ENCODE measurements around the gene EFEMP2. TPM values are rescaled to one million over a fixed set of nuclear protein-coding genes. Genes with fewer than 3 reads are reported as not detected.

The EFEMP2 gene
- total and polyA plus RNA-seq, 2 donors (not counting 1 experiment from before 2014, with no cell fraction given): 74.0 to 161 TPM

GRCh38 chr11:65886826-65887722 is 14.5 kb upstream of the EFEMP2 start:
- no peak for DNase-seq (ENCODE audit: low read depth in 2 of 2)
- H3K27me3 ChIP-seq (ENCODE audit: control insufficient read depth, insufficient read depth, low read length): no peaks in the 10 kb centered on the region
- H3K27ac ChIP-seq (ENCODE audit: insufficient read depth, low read length): peak overlapping the region; percentile 98
- H3K9ac ChIP-seq (ENCODE audit: insufficient read depth, low read length): peak overlapping the region; percentile 65
- H4K20me1 ChIP-seq (ENCODE audit: control insufficient read depth, extremely low read depth, insufficient read depth, low read length): no peaks in the 10 kb centered on the region
- TF ChIP-seq EZH2 (IDR thresholded peaks at IDR 0.05; ENCODE audit: low read length, missing control alignments) (no peak), CTCF (conservative IDR thresholded peaks at IDR 0.05 in 1 of 2, IDR thresholded peaks at IDR 0.05 in 1 of 2; ENCODE audit: low read depth in 1 of 2, low read length in 2 of 2) (no peak)
- H3K36me3 ChIP-seq (ENCODE audit: control insufficient read depth, insufficient read depth, low read length): peaks cover 38% of the 10 kb centered on the region
- H3K79me2 ChIP-seq (ENCODE audit: control insufficient read depth, insufficient read depth, low read length): peaks cover 40% of the 10 kb centered on the region
- H2AFZ ChIP-seq (ENCODE audit: low read length): no peak overlapping the region
- peak overlapping the region; percentile 49 to 85 (median 64) for H3K4me3 ChIP-seq (replicated peaks in 1 of 4; ENCODE audit: control extremely low read depth in 1 of 4, insufficient read depth in 1 of 4, low read depth in 3 of 4, low read length in 4 of 4)
- no peaks in the 10 kb centered on the region for H3K9me3 ChIP-seq (ENCODE audit: control insufficient read depth, insufficient read depth, low read depth, low read length)
- peaks cover 14% of the 10 kb centered on the region for H3K4me1 ChIP-seq (ENCODE audit: control insufficient read depth, extremely low read depth, insufficient read depth, low read length)
- H3K4me2 ChIP-seq (ENCODE audit: extremely low read depth, insufficient read depth, low read length): peak overlapping the region; percentile 96

GRCh38 chr11:65885808-65886536 is 13.4 kb upstream of the EFEMP2 start:
- Histone ChIP-seq H3K9me3 (ENCODE audit: control insufficient read depth, insufficient read depth, low read depth, low read length) (no peaks in the 10 kb centered on the region), H3K79me2 (ENCODE audit: control insufficient read depth, insufficient read depth, low read length) (peaks cover 29% of the 10 kb centered on the region), H3K27ac (ENCODE audit: insufficient read depth, low read length) (no peak overlapping the region), H3K27me3 (ENCODE audit: control insufficient read depth, insufficient read depth, low read length) (no peaks in the 10 kb centered on the region), H3K36me3 (ENCODE audit: control insufficient read depth, insufficient read depth, low read length) (peaks cover 35% of the 10 kb centered on the region), H4K20me1 (ENCODE audit: control insufficient read depth, extremely low read depth, insufficient read depth, low read length) (no peaks in the 10 kb centered on the region), H3K4me3 (replicated peaks in 1 of 4; ENCODE audit: control extremely low read depth in 1 of 4, insufficient read depth in 1 of 4, low read depth in 3 of 4, low read length in 4 of 4) (no peak overlapping the region), H3K9ac (ENCODE audit: insufficient read depth, low read length) (no peak overlapping the region), H2AFZ (ENCODE audit: low read length) (no peak overlapping the region), H3K4me1 (ENCODE audit: control insufficient read depth, extremely low read depth, insufficient read depth, low read length) (peaks cover 14% of the 10 kb centered on the region), H3K4me2 (ENCODE audit: extremely low read depth, insufficient read depth, low read length) (no peak overlapping the region)
- TF ChIP-seq CTCF (conservative IDR thresholded peaks at IDR 0.05 in 1 of 2, IDR thresholded peaks at IDR 0.05 in 1 of 2; ENCODE audit: low read depth in 1 of 2, low read length in 2 of 2) (no peak), EZH2 (IDR thresholded peaks at IDR 0.05; ENCODE audit: low read length, missing control alignments) (no peak)
- DNase-seq (ENCODE audit: low read depth in 2 of 2): no peak

DNA sequence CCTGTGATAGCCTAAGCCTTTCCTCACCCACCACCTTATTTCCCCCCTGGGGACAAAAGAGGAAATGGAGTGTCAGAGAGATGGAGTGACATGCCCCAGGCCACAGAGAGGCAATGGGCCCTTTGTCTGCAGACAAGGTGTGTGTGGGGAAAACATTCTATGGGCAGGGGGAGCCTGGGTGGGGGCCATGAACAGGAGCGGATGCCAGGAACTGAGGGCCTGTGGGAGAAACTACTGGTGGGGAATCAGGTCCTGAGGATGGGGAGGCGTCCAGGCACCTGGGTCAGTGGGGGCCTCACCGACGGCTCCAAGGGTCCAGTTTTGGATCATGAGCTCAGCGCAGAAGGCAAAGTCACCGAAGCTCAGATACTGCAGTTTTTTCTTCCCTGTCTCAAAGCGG is 12.6 kb upstream of the EFEMP2 start:
- Histone ChIP-seq H3K4me2 (ENCODE audit: extremely low read depth, insufficient read depth, low read length) (no peak overlapping the region), H3K79me2 (ENCODE audit: control insufficient read depth, insufficient read depth, low read length) (peaks cover 25% of the 10 kb centered on the region), H3K27ac (ENCODE audit: insufficient read depth, low read length) (no peak overlapping the region), H3K9ac (ENCODE audit: insufficient read depth, low read length) (no peak overlapping the region), H4K20me1 (ENCODE audit: control insufficient read depth, extremely low read depth, insufficient read depth, low read length) (no peaks in the 10 kb centered on the region), H2AFZ (ENCODE audit: low read length) (no peak overlapping the region), H3K27me3 (ENCODE audit: control insufficient read depth, insufficient read depth, low read length) (no peaks in the 10 kb centered on the region), H3K4me3 (replicated peaks in 1 of 4; ENCODE audit: control extremely low read depth in 1 of 4, insufficient read depth in 1 of 4, low read depth in 3 of 4, low read length in 4 of 4) (no peak overlapping the region), H3K9me3 (ENCODE audit: control insufficient read depth, insufficient read depth, low read depth, low read length) (no peaks in the 10 kb centered on the region), H3K36me3 (ENCODE audit: control insufficient read depth, insufficient read depth, low read length) (peaks cover 35% of the 10 kb centered on the region), H3K4me1 (ENCODE audit: control insufficient read depth, extremely low read depth, insufficient read depth, low read length) (peaks cover 14% of the 10 kb centered on the region)
- no peak for DNase-seq (ENCODE audit: low read depth in 2 of 2)
- no peak for TF ChIP-seq CTCF (conservative IDR thresholded peaks at IDR 0.05 in 1 of 2, IDR thresholded peaks at IDR 0.05 in 1 of 2; ENCODE audit: low read depth in 1 of 2, low read length in 2 of 2)
- TF ChIP-seq EZH2 (IDR thresholded peaks at IDR 0.05; ENCODE audit: low read length, missing control alignments): no peak
